ENCODE data around the gene ZBTB7C.

ZBTB7C gene

GRCh38 chr18:48164116-48164515 lies 245.1 kb downstream of the ZBTB7C start (continued):
- TF ChIP-seq, protein P1, sequence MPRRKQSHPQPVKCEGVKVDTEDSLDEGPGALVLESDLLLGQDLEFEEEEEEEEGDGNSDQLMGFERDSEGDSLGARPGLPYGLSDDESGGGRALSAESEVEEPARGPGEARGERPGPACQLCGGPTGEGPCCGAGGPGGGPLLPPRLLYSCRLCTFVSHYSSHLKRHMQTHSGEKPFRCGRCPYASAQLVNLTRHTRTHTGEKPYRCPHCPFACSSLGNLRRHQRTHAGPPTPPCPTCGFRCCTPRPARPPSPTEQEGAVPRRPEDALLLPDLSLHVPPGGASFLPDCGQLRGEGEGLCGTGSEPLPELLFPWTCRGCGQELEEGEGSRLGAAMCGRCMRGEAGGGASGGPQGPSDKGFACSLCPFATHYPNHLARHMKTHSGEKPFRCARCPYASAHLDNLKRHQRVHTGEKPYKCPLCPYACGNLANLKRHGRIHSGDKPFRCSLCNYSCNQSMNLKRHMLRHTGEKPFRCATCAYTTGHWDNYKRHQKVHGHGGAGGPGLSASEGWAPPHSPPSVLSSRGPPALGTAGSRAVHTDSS (tag by site-specific recombination; IDR thresholded peaks at IDR 0.05), result no peak
- TF ChIP-seq ZBTB8A (tag by site-specific recombination; IDR thresholded peaks at IDR 0.05), result no peak
- no peak for TF ChIP-seq ZNF114 (tag by site-specific recombination; IDR thresholded peaks at IDR 0.05)
- TF ChIP-seq ZNF391 (tag by site-specific recombination; IDR thresholded peaks at IDR 0.05; ENCODE audit: borderline replicate concordance, low read depth), result no peak
- TF ChIP-seq KLF9 (tag by site-specific recombination; IDR thresholded peaks at IDR 0.05; ENCODE audit: low read depth), result no peak
- no peak for TF ChIP-seq ZNF518A (tag by site-specific recombination; conservative IDR thresholded peaks at IDR 0.05; ENCODE audit: low read depth)
- no peak for TF ChIP-seq MZF1 (tag by site-specific recombination; IDR thresholded peaks at IDR 0.05; ENCODE audit: borderline replicate concordance)
- TF ChIP-seq ZEB2 (tag by site-specific recombination; IDR thresholded peaks at IDR 0.05), result no peak
- TF ChIP-seq, protein P2, sequence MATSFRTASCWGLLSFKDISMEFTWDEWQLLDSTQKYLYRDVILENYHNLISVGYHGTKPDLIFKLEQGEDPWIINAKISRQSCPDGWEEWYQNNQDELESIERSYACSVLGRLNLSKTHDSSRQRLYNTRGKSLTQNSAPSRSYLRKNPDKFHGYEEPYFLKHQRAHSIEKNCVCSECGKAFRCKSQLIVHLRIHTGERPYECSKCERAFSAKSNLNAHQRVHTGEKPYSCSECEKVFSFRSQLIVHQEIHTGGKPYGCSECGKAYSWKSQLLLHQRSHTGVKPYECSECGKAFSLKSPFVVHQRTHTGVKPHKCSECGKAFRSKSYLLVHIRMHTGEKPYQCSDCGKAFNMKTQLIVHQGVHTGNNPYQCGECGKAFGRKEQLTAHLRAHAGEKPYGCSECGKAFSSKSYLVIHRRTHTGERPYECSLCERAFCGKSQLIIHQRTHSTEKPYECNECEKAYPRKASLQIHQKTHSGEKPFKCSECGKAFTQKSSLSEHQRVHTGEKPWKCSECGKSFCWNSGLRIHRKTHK (tag by site-specific recombination; IDR thresholded peaks at IDR 0.05), result no peak

DNA sequence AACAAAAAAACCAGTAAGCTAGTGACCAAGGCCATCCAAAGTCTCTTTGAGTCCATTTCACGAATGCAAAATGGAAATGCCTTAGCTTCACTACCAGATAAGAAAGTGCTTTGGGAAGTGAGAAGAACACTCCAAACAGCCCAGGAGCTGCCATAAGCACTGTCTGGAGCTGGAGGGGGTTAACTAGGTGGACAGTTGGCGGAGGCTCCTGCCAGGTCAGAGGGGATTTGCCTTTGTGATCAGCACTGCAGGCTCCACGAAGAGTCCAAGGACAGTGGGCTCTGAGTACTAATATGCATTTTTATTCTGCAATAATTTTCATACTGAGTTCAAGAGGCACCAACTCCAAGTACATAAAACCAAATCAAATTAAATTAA lies 245.5 kb downstream of the ZBTB7C start:
- Histone ChIP-seq H3K9me3 (ENCODE audit: control insufficient read depth, insufficient read depth, low read depth, low read length) (no peaks in the 10 kb centered on the region), H3K4me3 (ENCODE audit: low read depth, low read length) (no peak overlapping the region), H3K27ac (ENCODE audit: extremely low read depth, low read depth, low read length) (no peak overlapping the region), H3K36me3 (ENCODE audit: control insufficient read depth in 2 of 2, insufficient read depth in 1 of 2, low read length in 2 of 2) (no peaks in the 10 kb centered on the region), H3K4me1 (ENCODE audit: control insufficient read depth, insufficient read depth, low read length) (peaks cover 7% of the 10 kb centered on the region; the same call in 1 of the 2 replicates)
- ChIA-PET POLR2A (no interaction called here), CTCF (interaction anchor here (2.0 kb wide), 1 partner anchor 283 kb away, joined by 6 read pairs; no protein-coding TSS in a partner anchor)
- no peak for TF ChIP-seq ZNF248 (tag by site-specific recombination; IDR thresholded peaks at IDR 0.05)
- TF ChIP-seq, protein P3, sequence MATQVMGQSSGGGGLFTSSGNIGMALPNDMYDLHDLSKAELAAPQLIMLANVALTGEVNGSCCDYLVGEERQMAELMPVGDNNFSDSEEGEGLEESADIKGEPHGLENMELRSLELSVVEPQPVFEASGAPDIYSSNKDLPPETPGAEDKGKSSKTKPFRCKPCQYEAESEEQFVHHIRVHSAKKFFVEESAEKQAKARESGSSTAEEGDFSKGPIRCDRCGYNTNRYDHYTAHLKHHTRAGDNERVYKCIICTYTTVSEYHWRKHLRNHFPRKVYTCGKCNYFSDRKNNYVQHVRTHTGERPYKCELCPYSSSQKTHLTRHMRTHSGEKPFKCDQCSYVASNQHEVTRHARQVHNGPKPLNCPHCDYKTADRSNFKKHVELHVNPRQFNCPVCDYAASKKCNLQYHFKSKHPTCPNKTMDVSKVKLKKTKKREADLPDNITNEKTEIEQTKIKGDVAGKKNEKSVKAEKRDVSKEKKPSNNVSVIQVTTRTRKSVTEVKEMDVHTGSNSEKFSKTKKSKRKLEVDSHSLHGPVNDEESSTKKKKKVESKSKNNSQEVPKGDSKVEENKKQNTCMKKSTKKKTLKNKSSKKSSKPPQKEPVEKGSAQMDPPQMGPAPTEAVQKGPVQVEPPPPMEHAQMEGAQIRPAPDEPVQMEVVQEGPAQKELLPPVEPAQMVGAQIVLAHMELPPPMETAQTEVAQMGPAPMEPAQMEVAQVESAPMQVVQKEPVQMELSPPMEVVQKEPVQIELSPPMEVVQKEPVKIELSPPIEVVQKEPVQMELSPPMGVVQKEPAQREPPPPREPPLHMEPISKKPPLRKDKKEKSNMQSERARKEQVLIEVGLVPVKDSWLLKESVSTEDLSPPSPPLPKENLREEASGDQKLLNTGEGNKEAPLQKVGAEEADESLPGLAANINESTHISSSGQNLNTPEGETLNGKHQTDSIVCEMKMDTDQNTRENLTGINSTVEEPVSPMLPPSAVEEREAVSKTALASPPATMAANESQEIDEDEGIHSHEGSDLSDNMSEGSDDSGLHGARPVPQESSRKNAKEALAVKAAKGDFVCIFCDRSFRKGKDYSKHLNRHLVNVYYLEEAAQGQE (tag by site-specific recombination; IDR thresholded peaks at IDR 0.05), result no peak
- no peak for TF ChIP-seq ZNF600 (tag by site-specific recombination; IDR thresholded peaks at IDR 0.05)
- TF ChIP-seq ZNF184 (tag by site-specific recombination; IDR thresholded peaks at IDR 0.05), result no peak
- TF ChIP-seq HOXA7 (CRISPR knock-in tag; IDR thresholded peaks at IDR 0.05; ENCODE audit: borderline replicate concordance), result no peak
- TF ChIP-seq ZNF404 (tag by site-specific recombination; IDR thresholded peaks at IDR 0.05), result no peak
